Colonic mucosa (tissue), 4 donors: Measurements from ENCODE around the gene CTXND2. TPM values are rescaled to one million over a fixed set of nuclear protein-coding genes. Genes with fewer than 3 reads are reported as not detected.
"Not testable (repeated sequence)": the region's sequence is repeated elsewhere in the genome, so short reads cannot be mapped to it uniquely, and the experiment has no call there.

Experiments used
- DNase-seq: peaks from one replicate; pipeline ENCODE4 v3.0.0-alpha.2; 2020
- H3K27ac ChIP-seq: fragments of 200-600 bp; one replicate; pipeline ENCODE4 v1.8.0; 2021
- H3K27me3 ChIP-seq: fragments of 200-600 bp; one replicate; pipeline ENCODE4 v1.8.0; 2021
- H3K36me3 ChIP-seq: fragments of 200-600 bp; one replicate; pipeline ENCODE4 v1.8.0; 2021
- H3K4me1 ChIP-seq: fragments of 200-600 bp; one replicate; pipeline ENCODE4 v1.8.0; 2021; ENCODE audit warnings: mild to moderate bottlenecking
- H3K4me3 ChIP-seq: fragments of 200-600 bp; one replicate; pipeline ENCODE4 v1.8.0; 2021
- H3K9ac ChIP-seq, 2 donors: one replicate each; pipeline ENCODE4 v1.7.0; 2013; ENCODE audit warnings: control low read depth in 2 of 2, low read depth in 2 of 2, low read length in 2 of 2
- H3K9me3 ChIP-seq: fragments of 200-600 bp; one replicate; pipeline ENCODE4 v1.8.0; 2021
- CTCF ChIP-seq: fragments of 200-600 bp; IDR thresholded peaks from one replicate; pipeline ENCODE4 v1.8.0; 2022; ENCODE audit warnings: antibody characterized with exemption, mild to moderate bottlenecking
- intact Hi-C: fragments of 100-400 bp; cut with DNase I; formaldehyde crosslinking; loops from one replicate; pipeline ENCODE4 v1.14.1; 2022
- total RNA-seq, 2 donors: library from RNA; stranded (reverse); fragmentation: NEBNext Ultra II Directional in 1 of 2; extraction: Animal tissue kit (Norgen Biotek cat#: 25700) in 1 of 2; gene quantifications; one replicate each; pipeline ENCODE4 v1.2.1, GENCODE V29; 2021
- donor health status: healthy.
- donor health status: DM: no; HTN: no; CAD: no.
- donor health status: DM: no; HTN: no; CAD: no.

The CTXND2 gene
- total RNA-seq, 2 donors from 2014 or later = not detected

- Histone ChIP-seq H3K27ac (peak within 1 kb of the TSS; percentile 74), H3K27me3 (no peaks in the 10 kb centered on the region), H3K36me3 (no peaks in the 10 kb centered on the region), H3K4me3 (peak within 1 kb of the TSS; percentile 60), H3K9me3 (no peaks in the 10 kb centered on the region), H3K4me1 (no peaks in the 10 kb centered on the region), H3K9ac (peak within 1 kb of the TSS; percentile 89 to 93)
- intact Hi-C loops = loop anchor here (10.0 kb wide), 2 partner anchors 49 to 361 kb away; partner anchors contain the start of gene CERS2
- TF ChIP-seq CTCF = no peak
- peak; percentile 97 for DNase-seq
Observed at GRCh38 chr1:150926097-150926741, 39.3 kb downstream of the CTXND2 start, which contains the start of gene SETDB1. TSS of gene SETDB1 (plus strand) at chr1:150926363. CDS start at chr1:150927715, 1,352 bp downstream.

- intact Hi-C loops = loop anchor here (10.0 kb wide), 2 partner anchors 47 to 363 kb away; partner anchors contain the start of gene CERS2
- Histone ChIP-seq H3K9me3 (no peaks in the 10 kb centered on the region), H3K4me3 (no peak overlapping the region), H3K4me1 (no peaks in the 10 kb centered on the region), H3K36me3 (no peaks in the 10 kb centered on the region), H3K27me3 (no peaks in the 10 kb centered on the region), H3K27ac (no peak overlapping the region), H3K9ac (no peak overlapping the region)
- no peak for DNase-seq
- no peak for TF ChIP-seq CTCF
Observed at GRCh38 chr1:150927624-150928023, 40.7 kb downstream of the CTXND2 start.

GRCh38 chr1:150928286-150928685, 41.4 kb downstream of the CTXND2 start:
- no peaks in the 10 kb centered on the region for H3K9me3 ChIP-seq
- no peak overlapping the region for H3K27ac ChIP-seq
- H3K4me3 ChIP-seq = no peak overlapping the region
- no peak for TF ChIP-seq CTCF
- H3K27me3 ChIP-seq = no peaks in the 10 kb centered on the region
- H3K4me1 ChIP-seq = no peaks in the 10 kb centered on the region
- no peak for DNase-seq
- H3K9ac ChIP-seq = no peak overlapping the region
- no peaks in the 10 kb centered on the region for H3K36me3 ChIP-seq
- intact Hi-C loops = loop anchor here (10.0 kb wide), 2 partner anchors 47 to 363 kb away; partner anchors contain the start of gene CERS2

DNA sequence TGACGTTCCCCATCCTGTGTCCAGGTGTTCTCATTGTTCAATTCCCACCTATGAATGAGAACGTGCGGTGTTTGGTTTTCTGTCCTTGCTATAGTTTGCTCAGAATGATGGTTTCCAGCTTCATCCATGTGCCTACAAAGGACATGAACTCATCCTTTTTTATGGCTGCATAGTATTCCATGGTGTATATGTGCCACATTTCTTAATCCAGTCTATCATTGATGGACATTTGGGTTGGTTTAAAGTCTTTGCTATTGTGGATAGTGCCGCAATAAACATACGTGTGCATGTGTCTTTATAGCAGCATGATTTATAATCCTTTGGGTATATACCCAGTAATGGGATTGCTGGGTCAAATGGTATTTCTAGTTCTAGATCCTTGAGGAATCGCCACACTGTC, 41.8 kb downstream of the CTXND2 start:
- not testable (repeated sequence) for H3K4me3 ChIP-seq, DNase-seq, H3K27ac ChIP-seq, H3K27me3 ChIP-seq, H3K9me3 ChIP-seq, H3K9ac ChIP-seq, H3K36me3 ChIP-seq, H3K4me1 ChIP-seq
- intact Hi-C loops = loop anchor here (10.0 kb wide), 2 partner anchors 46 to 364 kb away; partner anchors contain the start of gene CERS2

GRCh38 chr1:150931773-150932172, 44.8 kb downstream of the CTXND2 start:
- no peak for TF ChIP-seq CTCF
- no peak overlapping the region for H3K9ac ChIP-seq
- no peaks in the 10 kb centered on the region for H3K27me3 ChIP-seq
- no peak for DNase-seq
- H3K36me3 ChIP-seq = no peaks in the 10 kb centered on the region
- H3K9me3 ChIP-seq = no peaks in the 10 kb centered on the region
- H3K4me1 ChIP-seq = no peaks in the 10 kb centered on the region
- intact Hi-C loops = no loop called here
- H3K27ac ChIP-seq = no peak overlapping the region
- H3K4me3 ChIP-seq = no peak overlapping the region

- no peak for TF ChIP-seq CTCF
- Histone ChIP-seq H3K36me3 (peaks cover 39% of the 10 kb centered on the region), H3K27me3 (no peaks in the 10 kb centered on the region), H3K27ac (no peak overlapping the region), H3K4me1 (no peaks in the 10 kb centered on the region), H3K4me3 (no peak overlapping the region), H3K9ac (no peak overlapping the region), H3K9me3 (no peaks in the 10 kb centered on the region)
- intact Hi-C loops = no loop called here
- DNase-seq = no peak
Observed at GRCh38 chr1:150944856-150945255, 57.9 kb downstream of the CTXND2 start.
